ENCODE data around the gene WDR86. TPM values are rescaled to one million over a fixed set of nuclear protein-coding genes. Genes with fewer than 3 reads are reported as not detected.

WDR86 gene
- total RNA-seq, 1 experiment from 2014 or later, result not detected

GRCh38 chr7:151411551-151411950 lies 1.7 kb upstream of the WDR86 start:
- Mint-ChIP-seq H3K9me3 (ENCODE audit: low read depth, unreplicated experiment) (no peaks in the 10 kb centered on the region), H3K4me1 (ENCODE audit: low read depth, unreplicated experiment) (peaks cover 8% of the 10 kb centered on the region), H3K27ac (ENCODE audit: unreplicated experiment) (no peak overlapping the region), H3K4me3 (ENCODE audit: low read depth, unreplicated experiment) (no peak overlapping the region), H3K36me3 (ENCODE audit: insufficient read depth, unreplicated experiment) (peaks cover 5% of the 10 kb centered on the region), H3K27me3 (ENCODE audit: unreplicated experiment) (peaks cover 76% of the 10 kb centered on the region)
- CTCF ChIA-PET, result interaction anchor here (0.5 to 0.6 kb wide), 2 partner anchors 18 to 131 kb away, joined by 4 to 7 read pairs; no protein-coding TSS in a partner anchor
- BruUV-seq (replicated peaks), result no TSS peak
- TF ChIP-seq CTCF (IDR thresholded peaks at IDR 0.05; ENCODE audit: unreplicated experiment), result no peak
- no peak for DNase-seq
- intact Hi-C loops (cut with micrococcal nuclease; ENCODE audit: unreplicated experiment), result no loop called here

- Mint-ChIP-seq H3K4me1 (ENCODE audit: low read depth, unreplicated experiment) (peaks cover 8% of the 10 kb centered on the region), H3K36me3 (ENCODE audit: insufficient read depth, unreplicated experiment) (peaks cover 5% of the 10 kb centered on the region), H3K4me3 (ENCODE audit: low read depth, unreplicated experiment) (no peak overlapping the region), H3K27me3 (ENCODE audit: unreplicated experiment) (peaks cover 68% of the 10 kb centered on the region), H3K9me3 (ENCODE audit: low read depth, unreplicated experiment) (no peaks in the 10 kb centered on the region), H3K27ac (ENCODE audit: unreplicated experiment) (no peak overlapping the region)
- CTCF ChIA-PET, result interaction anchor here (0.5 kb wide), 1 partner anchor 132 kb away, joined by 7 read pairs; no protein-coding TSS in a partner anchor
- DNase-seq, result no peak
- BruUV-seq (replicated peaks), result no TSS peak
- no peak for TF ChIP-seq CTCF (IDR thresholded peaks at IDR 0.05; ENCODE audit: unreplicated experiment)
- intact Hi-C loops (cut with micrococcal nuclease; ENCODE audit: unreplicated experiment), result no loop called here
Measured at GRCh38 chr7:151410405-151411390, 860 bp upstream of the WDR86 start.

- TF ChIP-seq CTCF (IDR thresholded peaks at IDR 0.05; ENCODE audit: unreplicated experiment), result no peak
- intact Hi-C loops (cut with micrococcal nuclease; ENCODE audit: unreplicated experiment), result no loop called here
- DNase-seq, result peak; percentile 45
- Mint-ChIP-seq H3K27ac (ENCODE audit: unreplicated experiment) (peak overlapping the region; percentile 67), H3K4me1 (ENCODE audit: low read depth, unreplicated experiment) (peaks cover 11% of the 10 kb centered on the region), H3K9me3 (ENCODE audit: low read depth, unreplicated experiment) (no peaks in the 10 kb centered on the region), H3K4me3 (ENCODE audit: low read depth, unreplicated experiment) (peak overlapping the region; percentile 55), H3K36me3 (ENCODE audit: insufficient read depth, unreplicated experiment) (peaks cover 5% of the 10 kb centered on the region), H3K27me3 (ENCODE audit: unreplicated experiment) (peaks cover 51% of the 10 kb centered on the region)
- CTCF ChIA-PET, result interaction anchor here (0.6 kb wide), 1 partner anchor 979 kb away, joined by 4 read pairs; no protein-coding TSS in a partner anchor
- BruUV-seq (replicated peaks), result no TSS peak
Measured at GRCh38 chr7:151408839-151409666, 785 bp downstream of the WDR86 start.

GRCh38 chr7:151408498-151408838 lies 1.4 kb downstream of the WDR86 start:
- H3K27ac Mint-ChIP-seq (ENCODE audit: unreplicated experiment), result peak overlapping the region; percentile 67
- H3K4me3 Mint-ChIP-seq (ENCODE audit: low read depth, unreplicated experiment), result peak overlapping the region; percentile 55
- CTCF ChIA-PET, result no interaction called here
- H3K27me3 Mint-ChIP-seq (ENCODE audit: unreplicated experiment), result peaks cover 45% of the 10 kb centered on the region
- intact Hi-C loops (cut with micrococcal nuclease; ENCODE audit: unreplicated experiment), result no loop called here
- H3K36me3 Mint-ChIP-seq (ENCODE audit: insufficient read depth, unreplicated experiment), result peaks cover 5% of the 10 kb centered on the region
- no TSS peak for BruUV-seq (replicated peaks)
- H3K4me1 Mint-ChIP-seq (ENCODE audit: low read depth, unreplicated experiment), result peaks cover 17% of the 10 kb centered on the region
- TF ChIP-seq CTCF (IDR thresholded peaks at IDR 0.05; ENCODE audit: unreplicated experiment), result no peak
- no peak for DNase-seq
- no peaks in the 10 kb centered on the region for H3K9me3 Mint-ChIP-seq (ENCODE audit: low read depth, unreplicated experiment)
